CD4-positive, alpha-beta T cell treated with Interleukin-6 at 100 ng/mL for 8 hours (primary cell): ENCODE measurements around the gene MAPKAP1.
"Not testable (repeated sequence)": the region's sequence is repeated elsewhere in the genome, so short reads cannot be mapped to it uniquely, and the experiment has no call there.

Source experiments
- DNase-seq: peaks from one replicate; pipeline ENCODE4 v3.0.0-alpha.2; 2020; ENCODE audit warnings: mixed read lengths, low spot score

MAPKAP1 gene

GRCh38 chr9:125603478-125604021, 103.5 kb downstream of the MAPKAP1 start:
- DNase-seq: no peak

- no peak for DNase-seq
These were observed 105.0 kb downstream of the MAPKAP1 start for GRCh38 chr9:125601961-125602360.

- DNase-seq: no peak
These were observed 106.8 kb downstream of the MAPKAP1 start for GRCh38 chr9:125600194-125600593.

GRCh38 chr9:125594223-125594610, 112.8 kb downstream of the MAPKAP1 start:
- DNase-seq: no peak

GRCh38 chr9:125593581-125594222, 113.3 kb downstream of the MAPKAP1 start:
- no peak for DNase-seq

DNA sequence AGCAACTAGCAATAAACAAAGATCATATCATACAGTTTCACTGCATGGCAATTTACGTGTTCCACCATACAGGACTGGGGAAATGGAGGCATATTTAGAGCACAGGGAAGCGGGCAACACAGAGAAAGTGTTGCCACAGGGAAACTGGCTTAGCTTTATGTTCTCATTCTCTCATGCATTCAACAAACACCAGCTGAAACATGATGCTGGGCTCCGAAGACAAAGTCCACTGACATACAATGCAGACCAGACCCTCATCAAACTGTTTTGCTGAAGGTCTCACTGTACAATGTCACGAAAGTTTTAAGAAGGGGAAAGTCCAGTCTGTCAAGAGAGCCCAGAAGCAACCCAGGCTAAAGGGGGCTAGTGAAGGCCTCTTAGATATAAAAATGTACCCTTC, 115.1 kb downstream of the MAPKAP1 start:
- DNase-seq: no peak

- DNase-seq: no peak
These were observed 115.8 kb downstream of the MAPKAP1 start for GRCh38 chr9:125591245-125591644.

DNA sequence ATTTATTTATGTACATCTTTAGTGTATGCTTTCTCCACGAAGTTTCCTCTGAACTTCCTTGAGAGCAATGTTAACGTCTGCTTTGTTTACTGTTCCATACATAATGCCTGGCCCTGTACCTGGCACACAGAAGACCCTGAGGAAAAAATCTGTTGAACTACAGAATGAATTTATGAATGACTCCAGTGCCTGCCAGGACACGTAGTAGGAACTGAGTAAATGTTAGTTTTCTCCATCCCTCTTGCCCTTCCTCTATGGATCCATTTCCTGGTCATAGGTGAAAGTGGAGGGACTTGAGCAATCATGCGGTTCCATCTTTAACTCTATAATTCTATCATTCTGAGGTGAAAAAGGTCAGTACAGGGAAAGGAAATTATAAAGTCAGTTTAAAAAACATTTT, 117.7 kb downstream of the MAPKAP1 start:
- DNase-seq: no peak

DNA sequence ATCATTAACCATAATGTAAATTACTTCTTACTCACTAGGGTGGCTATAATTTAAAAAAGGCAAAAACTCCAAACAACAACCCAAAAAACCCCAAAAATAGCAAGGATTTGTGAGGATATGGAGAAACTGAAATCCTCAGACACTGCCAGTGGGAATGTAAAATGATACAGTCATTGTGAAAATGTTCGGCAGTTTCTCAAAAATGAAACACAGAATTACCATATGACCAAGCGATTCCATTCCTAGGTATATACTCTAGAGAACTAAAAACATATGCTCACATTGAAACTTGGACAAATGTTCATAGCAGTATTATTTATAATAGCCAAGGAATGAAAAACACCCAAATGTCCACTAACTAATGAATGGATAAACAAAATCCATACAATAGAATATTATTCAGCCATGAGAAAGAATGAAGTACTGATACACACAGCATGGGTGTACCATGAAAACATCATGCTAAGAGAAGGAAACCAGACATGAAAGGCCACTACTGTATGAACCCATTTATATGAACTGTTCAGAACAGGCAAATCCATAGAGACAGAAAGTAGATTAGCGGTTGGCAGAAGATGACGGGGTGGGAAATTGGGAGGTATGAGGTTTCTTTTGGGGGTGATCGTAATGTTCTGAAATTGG, 119.1 kb downstream of the MAPKAP1 start:
- DNase-seq: no peak

- DNase-seq: no peak
These were observed 120.9 kb downstream of the MAPKAP1 start for GRCh38 chr9:125586172-125586511.

DNA sequence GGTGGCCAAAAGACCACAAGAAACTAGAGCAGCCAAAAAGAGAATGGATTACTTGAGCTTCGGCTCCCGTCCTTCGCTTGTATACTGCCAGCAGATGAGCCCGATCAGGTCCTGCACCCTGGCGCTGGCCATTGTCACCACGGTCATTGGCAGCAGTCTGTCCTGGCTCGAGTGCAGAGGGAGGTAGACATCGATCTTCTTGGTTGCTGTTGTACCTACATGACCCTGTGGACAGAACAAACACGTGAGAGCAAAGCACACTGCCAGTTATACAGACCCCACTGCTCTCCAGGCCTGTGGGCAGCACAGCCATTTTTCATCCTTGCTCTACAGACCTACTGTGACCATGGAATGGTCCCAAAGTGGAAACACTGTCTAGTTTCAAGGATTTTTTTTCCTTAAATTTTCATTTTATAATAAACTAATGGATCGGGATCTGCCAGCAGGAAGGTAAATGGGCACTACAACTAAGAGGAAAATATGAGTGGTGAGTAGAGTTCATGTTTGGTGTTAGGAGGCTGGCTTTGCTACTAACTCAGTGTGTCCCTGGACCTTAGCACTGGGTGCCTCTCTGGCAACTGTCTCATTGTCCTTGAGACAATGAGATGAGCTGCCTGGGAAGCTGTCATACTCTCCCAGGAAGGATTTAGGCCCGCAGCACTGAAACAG, 121.4 kb downstream of the MAPKAP1 start:
- DNase-seq: no peak

DNA sequence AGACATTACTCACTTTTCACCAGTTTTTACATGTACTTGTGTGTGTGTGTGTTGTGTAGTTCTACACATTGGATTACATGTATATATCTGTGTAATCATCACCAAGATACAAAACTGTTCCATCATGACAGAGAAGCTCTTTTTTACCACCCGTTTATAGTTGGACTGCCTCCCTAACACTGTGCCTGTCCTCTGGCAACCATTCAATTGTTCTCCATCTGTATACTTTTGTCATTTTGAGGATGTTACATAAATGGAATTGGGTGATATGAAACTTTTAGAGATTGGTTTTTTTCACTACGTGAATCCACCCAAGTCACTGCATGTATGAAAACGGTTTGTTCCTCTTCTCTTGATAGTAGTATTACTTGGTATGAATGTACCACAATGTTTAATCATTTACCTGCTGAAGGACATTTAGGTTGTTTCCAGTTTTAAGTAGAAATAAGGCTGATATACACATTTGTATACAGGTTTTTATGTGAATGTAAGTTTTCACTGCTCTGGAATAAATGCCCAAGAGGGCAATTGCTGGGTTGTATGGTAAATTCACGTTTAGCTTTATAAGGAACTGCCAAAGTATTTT, 126.2 kb downstream of the MAPKAP1 start:
- no peak for DNase-seq

DNA sequence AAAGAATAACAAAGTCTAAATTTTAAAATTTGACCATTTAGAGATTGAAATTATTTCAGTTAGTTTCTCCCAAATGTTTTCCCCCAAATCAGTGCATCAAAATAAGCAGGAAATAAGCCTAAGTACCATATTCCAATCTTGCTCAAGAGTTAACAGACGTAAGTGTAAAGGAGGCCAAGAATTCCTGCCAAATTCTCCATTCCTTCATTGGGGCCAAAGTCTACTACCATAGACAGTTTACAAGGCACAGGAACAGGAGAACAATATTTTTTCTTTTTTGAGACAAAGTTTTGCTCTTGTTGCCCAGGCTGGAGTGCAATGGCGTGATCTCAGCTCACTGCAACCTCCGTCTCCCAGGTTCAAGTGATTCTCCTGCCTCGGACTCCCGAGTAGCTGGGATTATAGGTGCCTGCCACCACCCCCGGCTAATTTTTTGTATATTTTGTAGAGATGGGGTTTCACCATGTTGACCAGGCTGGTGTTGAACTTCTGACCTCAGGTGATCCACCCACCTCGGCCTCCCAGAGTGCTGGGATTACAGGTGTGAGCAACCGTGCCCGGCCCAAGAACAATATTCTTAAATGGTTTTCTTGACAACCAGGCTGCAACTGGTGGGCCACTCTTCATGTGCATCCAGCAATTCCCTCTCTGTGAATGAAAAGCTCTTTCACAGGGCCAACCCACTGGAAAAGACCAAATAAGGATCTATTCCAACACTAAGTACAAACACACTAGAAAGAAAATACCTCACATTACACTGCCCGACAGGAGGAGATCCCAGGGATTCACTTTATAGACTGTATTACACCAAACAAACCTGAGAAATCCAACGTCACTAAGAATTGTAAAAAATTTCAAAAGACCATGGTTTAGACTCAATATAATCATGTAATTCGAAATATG, 127.7 kb downstream of the MAPKAP1 start:
- DNase-seq: no peak

DNA sequence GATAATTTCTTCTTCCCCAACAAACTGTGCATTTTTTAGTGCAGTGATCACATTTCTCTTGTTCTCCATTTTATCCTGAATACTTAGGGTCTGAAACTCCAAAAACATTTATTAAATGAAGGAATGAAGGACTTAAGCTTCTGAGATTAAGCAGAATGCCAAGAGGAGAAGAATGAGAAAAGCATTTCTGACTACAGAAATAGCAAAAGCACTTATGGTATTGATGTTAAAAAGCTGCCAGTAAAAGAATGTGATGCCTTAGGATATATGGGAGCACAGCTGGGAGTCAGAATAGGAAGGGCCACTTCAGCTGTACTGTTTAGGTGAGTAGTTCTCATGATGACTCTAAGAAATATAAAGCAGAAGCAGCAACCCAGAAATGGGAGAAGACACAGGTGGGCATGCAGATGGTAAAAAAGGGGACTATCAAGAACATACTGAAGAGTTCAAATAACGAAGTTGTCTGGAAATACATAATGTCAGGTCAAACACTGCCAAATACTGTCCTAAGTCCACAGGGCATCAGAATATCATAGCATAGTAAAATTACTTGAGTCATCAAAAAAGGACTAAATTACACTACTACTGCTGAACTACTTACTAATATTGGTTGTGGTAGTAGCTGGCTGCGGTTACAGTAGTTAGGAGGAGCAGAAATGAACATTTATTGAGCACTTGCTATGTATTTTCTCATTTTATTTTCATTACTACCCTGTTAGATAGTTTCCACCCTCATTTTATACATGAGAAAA, 132.7 kb downstream of the MAPKAP1 start:
- no peak for DNase-seq

GRCh38 chr9:125572461-125572860, 134.5 kb downstream of the MAPKAP1 start:
- not testable (repeated sequence) for DNase-seq

GRCh38 chr9:125571824-125572223, 135.2 kb downstream of the MAPKAP1 start:
- not testable (repeated sequence) for DNase-seq

DNA sequence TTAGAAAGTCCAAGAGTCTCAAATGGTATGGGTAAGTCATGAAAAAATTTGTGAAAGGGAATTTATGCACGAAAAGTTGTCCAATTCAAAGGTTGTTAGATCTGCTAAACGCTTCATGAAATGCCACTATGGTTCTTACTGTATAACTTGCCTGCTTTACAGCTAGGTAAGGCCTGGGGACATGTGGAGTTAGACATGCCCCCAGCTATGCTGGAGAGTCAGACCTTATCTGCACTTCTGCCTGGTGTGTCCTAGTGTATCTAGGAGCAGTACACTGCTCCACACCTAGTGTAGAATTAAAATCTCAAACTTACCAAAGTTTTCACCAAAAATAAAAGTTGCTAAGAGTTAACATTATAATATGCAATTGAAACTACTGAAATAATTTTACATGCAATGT, 136.8 kb downstream of the MAPKAP1 start:
- no peak for DNase-seq

DNA sequence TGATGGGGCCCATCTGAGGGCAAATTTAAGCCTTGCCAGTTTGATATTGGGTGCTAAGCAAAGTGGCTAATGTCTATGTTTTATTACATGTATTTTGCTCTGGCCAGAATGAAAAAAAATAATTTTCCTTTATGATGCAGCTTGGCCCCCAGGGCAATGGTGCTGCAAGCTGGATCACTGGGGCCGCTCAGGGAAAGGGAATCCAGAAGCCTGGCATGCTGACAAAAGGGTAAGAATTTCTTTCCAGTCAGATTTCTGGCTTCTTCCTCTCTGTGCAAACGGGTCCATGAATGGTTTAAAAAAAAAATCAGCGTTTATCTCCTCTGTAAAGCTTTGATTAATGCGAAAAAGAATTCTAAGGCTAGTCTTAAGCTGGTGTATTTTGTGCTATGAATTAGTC, 138.4 kb downstream of the MAPKAP1 start:
- DNase-seq: no peak

DNA sequence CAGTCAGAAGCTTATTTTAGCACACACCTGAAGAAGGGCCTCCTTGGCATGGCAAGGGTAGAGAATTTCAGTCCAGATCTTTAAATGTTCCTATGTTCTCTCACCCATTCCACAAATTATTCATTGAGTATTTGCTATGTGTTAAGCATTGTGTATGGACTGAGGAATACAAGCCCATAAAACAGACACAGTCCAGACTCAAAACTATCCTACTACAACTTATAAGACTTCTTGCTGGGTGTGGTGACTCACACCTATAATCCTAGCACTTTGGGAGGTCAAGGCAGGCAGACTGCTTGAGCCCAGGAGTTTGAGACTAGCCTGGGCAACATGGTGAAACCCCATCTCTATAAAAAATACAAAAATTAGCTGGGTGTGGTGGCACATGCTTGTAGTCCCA, 141.0 kb downstream of the MAPKAP1 start:
- not testable (repeated sequence) for DNase-seq

GRCh38 chr9:125565126-125565525, 141.9 kb downstream of the MAPKAP1 start:
- no peak for DNase-seq

DNA sequence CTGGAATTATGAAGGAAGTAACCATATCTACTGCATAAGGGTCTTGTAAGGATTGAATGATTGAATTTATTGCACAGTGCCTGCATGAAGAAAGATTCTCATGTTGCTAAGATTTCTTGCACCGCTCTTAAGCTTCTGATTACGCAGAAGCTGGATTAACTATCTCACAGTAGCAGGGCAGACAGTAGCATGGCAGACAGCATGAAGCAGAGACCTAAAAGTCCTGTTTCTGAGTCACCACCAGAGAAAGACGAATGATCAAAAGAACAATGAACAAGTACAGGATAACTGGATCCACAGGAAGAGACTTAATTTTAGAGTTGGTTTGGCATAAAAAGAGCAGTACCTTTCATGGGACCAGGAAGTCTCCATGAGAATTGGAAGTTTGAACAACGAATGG, 142.4 kb downstream of the MAPKAP1 start:
- no peak for DNase-seq
